Neutrophil (primary cell): ENCODE measurements around the gene PLCB4.

Experiments used
- H3K27ac ChIP-seq: fragments of 200-600 bp; sonication (generic); 2 replicates; pipeline ENCODE4 v1.5.1; 2016; ENCODE audit warnings: mild to moderate bottlenecking, moderate library complexity
- H3K27me3 ChIP-seq: fragments of 200-600 bp; sonication (generic); 2 replicates; pipeline ENCODE4 v1.6.0; 2016; ENCODE audit warnings: mild to moderate bottlenecking
- H3K36me3 ChIP-seq: fragments of 200-600 bp; sonication (generic); 2 replicates; pipeline ENCODE4 v1.5.1; 2017
- H3K4me1 ChIP-seq, 2 experiments: fragments of 200-600 bp in 1 of 2; sonication (generic) in 1 of 2; 1 replicate in 1 of 2; 2 replicates in 1 of 2; pipeline versions ENCODE4 v1.5.1 to v1.6.1; 2013 to 2016; ENCODE audit warnings: low read depth in 1 of 2, low read length in 1 of 2, mild to moderate bottlenecking in 1 of 2, moderate library complexity in 1 of 2; ENCODE audit not compliant: control insufficient read depth in 1 of 2, insufficient read depth in 1 of 2
- H3K4me3 ChIP-seq, 2 experiments: fragments of 200-600 bp in 1 of 2; sonication (generic) in 1 of 2; 1 replicate in 1 of 2; 2 replicates in 1 of 2; pipeline ENCODE4 v1.5.1; 2013 to 2016; ENCODE audit warnings: low read depth in 1 of 2, low read length in 1 of 2, mild to moderate bottlenecking in 1 of 2, moderate library complexity in 1 of 2
- H3K9me3 ChIP-seq: fragments of 200-600 bp; sonication (generic); 2 replicates; pipeline ENCODE4 v1.5.1; 2016
- CTCF ChIP-seq: fragments of 200-600 bp; sonication (generic); IDR thresholded peaks from 2 replicates; pipeline ENCODE4 v1.5.1; 2016; ENCODE audit warnings: antibody characterized with exemption

The PLCB4 gene

GRCh38 chr20:9287826-9288225, 218.9 kb downstream of the PLCB4 start:
- H3K36me3 ChIP-seq, result no peaks in the 10 kb centered on the region
- no peak for TF ChIP-seq CTCF

GRCh38 chr20:9290331-9290730, 221.4 kb downstream of the PLCB4 start:
- Histone ChIP-seq H3K36me3 (no peaks in the 10 kb centered on the region), H3K27me3 (no peaks in the 10 kb centered on the region), H3K4me3 (no peak overlapping the region), H3K27ac (no peak overlapping the region), H3K4me1 (no peaks in the 10 kb centered on the region), H3K9me3 (no peaks in the 10 kb centered on the region)
- TF ChIP-seq CTCF, result no peak

More at GRCh38 chr20:9287826-9288225, 218.9 kb downstream of the PLCB4 start:
- no peak overlapping the region for H3K4me3 ChIP-seq
- H3K4me1 ChIP-seq, result no peaks in the 10 kb centered on the region
- H3K27me3 ChIP-seq, result no peaks in the 10 kb centered on the region
- H3K9me3 ChIP-seq, result no peaks in the 10 kb centered on the region
- no peak overlapping the region for H3K27ac ChIP-seq

GRCh38 chr20:9293145-9293544, 224.3 kb downstream of the PLCB4 start:
- H3K36me3 ChIP-seq, result no peaks in the 10 kb centered on the region
- H3K4me1 ChIP-seq, result no peaks in the 10 kb centered on the region
- TF ChIP-seq CTCF, result no peak
- no peak overlapping the region for H3K27ac ChIP-seq
- H3K27me3 ChIP-seq, result no peaks in the 10 kb centered on the region
- H3K4me3 ChIP-seq, result no peak overlapping the region
- H3K9me3 ChIP-seq, result no peaks in the 10 kb centered on the region

- no peaks in the 10 kb centered on the region for H3K9me3 ChIP-seq
- no peak for TF ChIP-seq CTCF
- H3K27ac ChIP-seq, result no peak overlapping the region
Measured at GRCh38 chr20:9294041-9294440, 225.2 kb downstream of the PLCB4 start.

GRCh38 chr20:9298906-9299305, 230.0 kb downstream of the PLCB4 start:
- H3K27ac ChIP-seq, result no peak overlapping the region
- H3K36me3 ChIP-seq, result no peaks in the 10 kb centered on the region
- no peaks in the 10 kb centered on the region for H3K27me3 ChIP-seq
- H3K9me3 ChIP-seq, result no peaks in the 10 kb centered on the region
- no peaks in the 10 kb centered on the region for H3K4me1 ChIP-seq
- TF ChIP-seq CTCF, result no peak
- no peak overlapping the region for H3K4me3 ChIP-seq

More at GRCh38 chr20:9294041-9294440, 225.2 kb downstream of the PLCB4 start:
- H3K27me3 ChIP-seq, result no peaks in the 10 kb centered on the region
- no peak overlapping the region for H3K4me3 ChIP-seq
- no peaks in the 10 kb centered on the region for H3K36me3 ChIP-seq
- no peaks in the 10 kb centered on the region for H3K4me1 ChIP-seq

GRCh38 chr20:9300080-9300479, 231.2 kb downstream of the PLCB4 start:
- no peaks in the 10 kb centered on the region for H3K9me3 ChIP-seq
- no peaks in the 10 kb centered on the region for H3K4me1 ChIP-seq
- H3K27ac ChIP-seq, result no peak overlapping the region
- TF ChIP-seq CTCF, result no peak
- no peak overlapping the region for H3K4me3 ChIP-seq
- no peaks in the 10 kb centered on the region for H3K36me3 ChIP-seq
- H3K27me3 ChIP-seq, result no peaks in the 10 kb centered on the region
